GM12801 (cell line): ENCODE measurements around the gene P2RY12.

ENCODE experiments used
- TF ChIP-seq, protein P1 (sequence below): IDR thresholded peaks from one replicate; pipeline ENCODE4 v1.5.1; 2011; ENCODE audit warnings: control low read depth; ENCODE audit not compliant: insufficient read length; ENCODE audit errors: extremely low read depth

P2RY12 gene

GRCh38 chr3:151384741-151385174 lies at the start of gene P2RY12:
TSS of gene P2RY12 (minus strand) at chr3:151384753. CDS start at chr3:151338845, 45,908 bp downstream.
- TF ChIP-seq, protein P1, sequence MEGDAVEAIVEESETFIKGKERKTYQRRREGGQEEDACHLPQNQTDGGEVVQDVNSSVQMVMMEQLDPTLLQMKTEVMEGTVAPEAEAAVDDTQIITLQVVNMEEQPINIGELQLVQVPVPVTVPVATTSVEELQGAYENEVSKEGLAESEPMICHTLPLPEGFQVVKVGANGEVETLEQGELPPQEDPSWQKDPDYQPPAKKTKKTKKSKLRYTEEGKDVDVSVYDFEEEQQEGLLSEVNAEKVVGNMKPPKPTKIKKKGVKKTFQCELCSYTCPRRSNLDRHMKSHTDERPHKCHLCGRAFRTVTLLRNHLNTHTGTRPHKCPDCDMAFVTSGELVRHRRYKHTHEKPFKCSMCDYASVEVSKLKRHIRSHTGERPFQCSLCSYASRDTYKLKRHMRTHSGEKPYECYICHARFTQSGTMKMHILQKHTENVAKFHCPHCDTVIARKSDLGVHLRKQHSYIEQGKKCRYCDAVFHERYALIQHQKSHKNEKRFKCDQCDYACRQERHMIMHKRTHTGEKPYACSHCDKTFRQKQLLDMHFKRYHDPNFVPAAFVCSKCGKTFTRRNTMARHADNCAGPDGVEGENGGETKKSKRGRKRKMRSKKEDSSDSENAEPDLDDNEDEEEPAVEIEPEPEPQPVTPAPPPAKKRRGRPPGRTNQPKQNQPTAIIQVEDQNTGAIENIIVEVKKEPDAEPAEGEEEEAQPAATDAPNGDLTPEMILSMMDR, result no peak

- TF ChIP-seq, protein P1, result no peak
Measured at GRCh38 chr3:151432616-151433372, 48.2 kb upstream of the P2RY12 start.

DNA sequence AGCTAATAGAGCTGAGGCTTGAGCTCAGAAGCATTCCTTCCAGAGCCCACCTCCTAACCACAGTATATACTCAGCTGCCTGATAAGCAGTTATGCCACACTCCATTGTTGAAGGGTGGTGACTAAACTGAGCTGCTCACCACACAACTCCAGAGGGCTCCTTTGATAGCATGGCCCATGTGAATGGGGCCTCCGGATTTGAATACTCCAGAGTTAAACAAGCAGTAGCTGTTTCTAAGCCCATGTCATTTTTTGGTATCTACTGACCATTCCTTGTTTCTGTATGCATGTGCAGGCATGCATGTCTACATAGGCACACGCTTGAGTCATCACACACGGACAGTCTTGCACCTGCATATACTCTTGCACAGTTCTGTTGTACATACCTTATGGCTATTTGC lies 47.4 kb upstream of the P2RY12 start:
- TF ChIP-seq, protein P1, result no peak

GRCh38 chr3:151430821-151431484 lies 46.4 kb upstream of the P2RY12 start:
- TF ChIP-seq, protein P1, result no peak

- TF ChIP-seq, protein P1, result no peak
Measured at GRCh38 chr3:151428386-151428785, 43.8 kb upstream of the P2RY12 start.

GRCh38 chr3:151426341-151426657 lies 41.7 kb upstream of the P2RY12 start:
- TF ChIP-seq, protein P1, result no peak

GRCh38 chr3:151425627-151426340 lies 41.2 kb upstream of the P2RY12 start:
- TF ChIP-seq, protein P1, result no peak
